ENCODE results near the gene HTR6.

The HTR6 gene

DNA sequence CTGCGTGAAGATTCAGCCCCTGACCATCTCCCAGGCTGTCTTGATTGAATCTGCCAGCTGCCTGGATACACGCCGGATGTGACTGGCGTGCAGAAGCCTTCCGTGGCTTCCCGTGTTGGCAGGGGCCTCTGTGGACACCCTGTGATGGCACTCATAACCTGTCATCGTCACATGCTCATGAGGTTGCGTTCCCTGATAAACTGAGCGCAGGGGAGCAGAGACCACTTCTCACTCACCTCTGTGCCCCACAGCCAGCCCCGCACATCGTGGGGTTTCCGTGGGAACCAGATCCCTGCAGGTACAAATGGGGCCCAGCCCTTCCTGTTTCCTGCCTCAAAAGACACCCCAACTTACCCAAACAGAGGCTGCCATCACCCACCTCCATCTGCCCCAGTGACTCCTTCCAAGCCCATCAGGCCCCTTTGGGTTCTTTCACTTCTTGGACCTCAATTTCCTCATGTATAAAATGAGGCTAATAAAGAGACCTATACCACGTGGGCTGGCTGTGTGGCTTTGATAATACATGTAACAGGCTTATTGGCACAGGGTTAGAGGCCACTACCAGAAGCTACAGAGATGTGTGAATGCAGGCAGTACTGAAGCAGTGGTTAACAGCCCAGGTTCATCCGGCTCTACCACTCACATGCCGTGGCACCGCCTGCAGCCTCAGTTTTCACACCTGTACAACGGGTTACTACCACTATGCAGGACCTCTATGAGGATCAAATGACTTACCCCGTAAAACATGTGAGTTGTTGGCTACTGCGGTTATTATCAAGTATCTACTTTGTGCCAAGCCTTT, 23.6 kb downstream of the HTR6 start:
- DNase-seq (ENCODE audit: low read depth) = no peak

GRCh38 chr1:19689085-19689757, 24.5 kb downstream of the HTR6 start:
- DNase-seq (ENCODE audit: low read depth) = no peak

GRCh38 chr1:19689856-19690255, 25.2 kb downstream of the HTR6 start:
- no peak for DNase-seq (ENCODE audit: low read depth)

DNA sequence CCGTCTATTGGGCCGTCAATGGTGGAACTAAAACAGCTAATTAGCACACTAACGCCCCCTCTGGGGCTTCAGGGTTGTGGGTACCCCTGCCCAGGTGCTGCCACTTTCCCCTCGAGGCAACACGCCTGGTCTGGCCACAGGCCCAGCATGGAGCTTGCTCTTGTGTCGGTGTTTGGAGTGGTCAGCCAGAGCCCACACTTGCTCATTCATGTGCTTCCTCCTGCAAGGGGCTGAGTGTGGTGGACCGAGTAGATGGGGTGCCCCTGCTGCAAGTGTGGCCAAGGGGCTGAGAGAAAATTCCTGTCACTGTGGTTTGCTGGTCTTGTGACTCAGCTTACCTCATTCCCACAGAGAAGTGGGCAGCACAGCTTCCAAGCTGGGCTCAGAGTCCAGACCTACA, 25.7 kb downstream of the HTR6 start:
- DNase-seq (ENCODE audit: low read depth) = no peak

DNA sequence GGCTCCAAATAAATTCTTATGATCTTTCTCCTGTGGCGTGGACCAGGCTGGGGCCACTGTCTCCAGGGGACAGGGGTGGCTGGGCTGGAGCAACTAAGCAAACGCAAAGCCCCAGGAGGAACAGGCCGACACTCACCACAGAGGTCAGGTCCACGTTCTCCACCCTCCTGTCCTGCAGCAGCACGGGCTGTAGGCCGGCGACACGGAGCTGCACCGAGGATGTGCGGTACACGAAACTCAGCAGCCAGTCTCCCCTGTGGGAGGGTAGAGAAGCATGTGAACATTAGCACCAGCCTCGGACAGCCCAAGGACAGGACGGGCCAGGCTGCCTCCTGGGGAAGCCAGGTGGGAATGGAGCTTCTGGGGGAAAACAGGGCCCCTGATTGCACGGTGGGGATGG, 29.6 kb downstream of the HTR6 start:
- no peak for DNase-seq (ENCODE audit: low read depth)

DNA sequence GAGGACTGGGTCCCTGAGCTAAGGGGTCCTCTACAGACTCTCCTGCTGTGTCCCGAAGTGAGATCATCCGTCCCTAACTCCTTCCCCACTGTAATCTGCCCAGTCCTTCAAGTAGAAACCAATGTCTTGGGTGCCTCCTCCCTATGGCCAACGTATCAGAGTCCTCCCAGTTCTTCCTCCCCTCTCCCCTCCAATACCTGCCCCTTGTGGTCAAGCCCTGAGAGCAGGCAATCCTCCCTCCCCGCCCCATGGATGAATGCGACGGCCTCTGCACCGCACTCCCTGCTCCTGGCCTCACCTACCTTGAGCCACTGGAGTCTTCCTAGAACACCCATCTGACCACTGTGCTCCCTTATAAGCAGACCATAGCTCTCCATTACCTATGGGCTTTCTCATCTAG, 31.1 kb downstream of the HTR6 start:
- DNase-seq (ENCODE audit: low read depth) = no peak

- DNase-seq (ENCODE audit: low read depth) = no peak
These were observed 32.1 kb downstream of the HTR6 start for GRCh38 chr1:19696820-19697219.

DNA sequence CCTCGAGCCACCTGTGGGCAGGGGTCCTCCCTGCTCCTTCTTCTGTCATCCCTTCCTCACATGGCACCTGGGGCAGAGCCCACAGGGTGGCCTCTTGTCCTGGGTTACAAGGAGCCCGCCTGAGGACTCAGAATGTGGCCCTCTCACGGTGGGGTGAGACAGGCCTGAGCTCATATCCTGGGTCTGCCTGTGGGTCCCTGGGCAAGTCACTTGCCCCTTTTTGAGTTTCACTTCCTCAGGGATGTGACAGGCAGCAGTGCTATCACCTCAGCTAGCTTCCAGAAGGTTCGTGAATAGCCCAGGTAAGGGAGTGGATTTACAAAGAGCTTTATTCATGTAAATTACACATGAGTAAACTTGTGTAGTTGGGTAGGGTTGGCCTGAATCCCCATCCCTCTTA, 33.5 kb downstream of the HTR6 start:
- DNase-seq (ENCODE audit: low read depth) = no peak

DNA sequence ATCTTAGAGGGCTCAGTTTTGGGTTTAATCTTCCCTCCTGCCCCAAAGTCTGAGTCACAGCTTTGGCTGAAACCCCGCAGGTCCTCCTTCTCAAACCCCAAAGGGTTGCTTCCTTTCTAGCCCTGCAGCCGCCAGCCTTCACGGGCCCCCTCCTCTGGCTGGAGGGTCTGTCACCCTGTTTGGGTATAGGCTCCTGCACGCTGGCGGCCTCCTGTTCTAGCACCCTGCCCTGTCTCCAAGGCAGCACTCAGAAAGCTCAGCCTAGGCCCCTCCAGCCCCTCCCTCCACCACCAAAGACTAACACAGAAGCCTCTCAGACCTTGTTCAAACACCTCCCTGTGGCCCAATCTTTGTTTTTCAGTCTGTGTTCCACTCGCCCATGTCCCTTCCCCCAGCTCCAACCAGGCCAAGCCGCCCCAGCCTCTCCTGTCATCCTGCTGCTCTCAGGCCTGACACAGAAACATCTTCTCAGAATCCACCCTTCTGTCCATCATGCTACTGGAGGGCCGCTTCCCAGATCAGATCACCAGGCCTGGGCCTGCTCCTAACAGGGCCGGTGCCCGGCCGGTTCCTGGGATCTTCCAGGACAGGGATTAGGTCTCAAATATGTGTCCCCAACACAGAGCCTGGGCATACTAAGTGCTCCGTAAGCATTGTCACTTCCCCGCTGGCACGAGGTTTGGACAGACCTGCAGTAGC, 35.6 kb downstream of the HTR6 start:
- no peak for DNase-seq (ENCODE audit: low read depth)

DNA sequence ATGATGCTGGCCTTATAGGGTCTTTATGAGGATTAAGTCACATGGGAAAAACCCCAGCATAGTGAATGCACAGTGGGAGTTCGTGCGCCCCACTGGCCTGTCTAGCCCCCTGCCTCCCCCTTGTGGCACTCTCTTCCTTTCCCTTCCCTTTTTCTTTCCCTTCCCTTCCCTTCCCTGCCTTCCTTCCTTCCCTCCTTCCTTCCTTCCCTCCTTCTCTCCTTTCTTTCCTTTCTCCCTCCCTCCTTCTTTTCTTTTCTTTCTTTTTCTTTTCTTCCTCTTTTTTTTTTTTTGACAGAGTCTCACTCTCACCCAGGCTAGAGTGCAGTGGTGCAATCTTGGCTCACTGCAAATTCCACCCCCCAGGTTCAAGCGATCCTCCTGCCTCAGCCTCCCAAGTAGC, 38.6 kb downstream of the HTR6 start:
- DNase-seq (ENCODE audit: low read depth) = no peak

- peak; percentile 48 for DNase-seq (ENCODE audit: low read depth)
These were observed 39.8 kb downstream of the HTR6 start for GRCh38 chr1:19704247-19705113.

DNA sequence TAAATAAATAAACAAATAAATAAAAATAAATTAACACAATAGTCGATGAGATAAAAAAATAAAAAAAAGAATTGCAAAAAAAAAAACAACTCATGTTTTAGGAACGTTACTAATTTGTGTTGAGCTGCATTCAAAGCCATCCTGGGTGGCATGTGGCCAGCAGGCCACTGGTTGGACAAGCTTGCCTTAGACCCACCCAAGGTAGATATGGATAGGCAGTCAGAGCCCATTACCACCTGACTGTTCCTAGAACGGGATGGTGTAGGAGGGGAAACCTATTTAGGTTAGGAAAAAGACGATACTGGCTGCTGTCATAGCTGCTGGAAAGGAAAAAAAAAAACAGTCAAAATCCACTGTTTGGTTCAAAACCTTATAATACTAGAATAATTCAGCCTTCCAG, 40.8 kb downstream of the HTR6 start:
- no peak for DNase-seq (ENCODE audit: low read depth)

DNA sequence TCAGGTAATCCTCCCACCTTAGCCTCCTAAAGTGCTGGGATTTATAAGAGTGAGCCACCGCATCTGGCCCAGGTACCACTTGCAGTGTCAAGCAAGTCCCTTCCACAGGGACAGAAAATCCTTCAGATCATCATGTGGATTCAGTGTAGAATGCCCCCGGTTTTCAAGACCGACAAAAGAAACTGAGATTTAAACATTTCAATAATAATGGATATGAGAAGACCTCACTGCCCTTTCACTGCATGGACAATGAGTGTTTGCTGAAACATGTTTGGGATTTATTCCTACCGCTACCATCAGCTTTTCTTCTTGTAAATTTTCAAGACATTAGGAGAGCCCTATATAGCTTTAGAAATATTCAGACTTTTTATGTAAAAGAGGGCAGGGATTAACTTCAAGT, 41.5 kb downstream of the HTR6 start:
- DNase-seq (ENCODE audit: low read depth) = no peak

DNA sequence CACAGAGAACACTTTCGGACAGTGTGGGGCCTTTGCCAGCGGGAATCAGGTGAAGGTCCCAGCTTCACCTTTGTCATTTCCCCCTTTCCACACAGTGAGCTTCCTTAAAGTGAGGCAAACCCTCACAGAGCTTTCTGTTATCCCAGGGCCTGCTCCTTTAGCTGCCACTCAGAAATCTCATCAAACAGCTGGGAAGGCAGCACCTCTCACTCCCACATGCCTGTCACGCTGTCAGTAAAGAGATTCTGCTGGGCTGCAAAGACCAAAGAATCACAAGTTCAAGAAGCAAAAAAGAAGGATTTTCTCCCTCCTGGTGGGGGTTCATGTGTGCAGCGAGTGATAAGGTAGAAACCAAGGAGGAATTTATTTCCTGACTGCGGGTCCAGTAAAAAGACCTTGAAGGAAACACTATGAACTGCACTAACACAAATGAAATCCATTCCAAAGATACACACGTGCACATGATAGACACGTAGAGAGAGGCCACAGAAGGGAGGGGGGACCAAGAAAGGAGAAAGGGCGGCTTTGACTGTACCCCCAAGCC, 44.0 kb downstream of the HTR6 start:
- no peak for DNase-seq (ENCODE audit: low read depth)

- DNase-seq (ENCODE audit: low read depth) = no peak
These were observed 44.7 kb downstream of the HTR6 start for GRCh38 chr1:19709260-19709793.

- no peak for DNase-seq (ENCODE audit: low read depth)
These were observed 46.3 kb downstream of the HTR6 start for GRCh38 chr1:19710825-19711611.

DNA sequence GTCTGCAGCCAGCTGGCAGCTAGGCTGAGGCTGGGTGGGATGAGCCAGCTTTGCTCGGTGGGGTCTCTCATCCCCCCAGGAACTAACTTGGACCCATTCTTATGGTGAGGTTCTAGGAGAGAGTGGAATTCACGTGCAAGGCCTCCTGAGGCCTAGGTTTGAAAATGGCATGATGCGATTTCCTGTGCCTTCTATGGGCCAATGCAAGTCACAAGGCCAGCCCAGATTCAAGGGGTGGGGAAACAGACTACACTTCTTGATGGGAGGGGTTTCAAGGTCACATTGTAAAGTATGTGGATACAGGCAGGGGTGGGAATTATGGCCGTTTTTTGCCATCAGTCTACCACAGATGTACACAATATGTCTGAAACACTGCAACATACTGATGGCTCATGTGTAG, 48.3 kb downstream of the HTR6 start:
- no peak for DNase-seq (ENCODE audit: low read depth)

DNA sequence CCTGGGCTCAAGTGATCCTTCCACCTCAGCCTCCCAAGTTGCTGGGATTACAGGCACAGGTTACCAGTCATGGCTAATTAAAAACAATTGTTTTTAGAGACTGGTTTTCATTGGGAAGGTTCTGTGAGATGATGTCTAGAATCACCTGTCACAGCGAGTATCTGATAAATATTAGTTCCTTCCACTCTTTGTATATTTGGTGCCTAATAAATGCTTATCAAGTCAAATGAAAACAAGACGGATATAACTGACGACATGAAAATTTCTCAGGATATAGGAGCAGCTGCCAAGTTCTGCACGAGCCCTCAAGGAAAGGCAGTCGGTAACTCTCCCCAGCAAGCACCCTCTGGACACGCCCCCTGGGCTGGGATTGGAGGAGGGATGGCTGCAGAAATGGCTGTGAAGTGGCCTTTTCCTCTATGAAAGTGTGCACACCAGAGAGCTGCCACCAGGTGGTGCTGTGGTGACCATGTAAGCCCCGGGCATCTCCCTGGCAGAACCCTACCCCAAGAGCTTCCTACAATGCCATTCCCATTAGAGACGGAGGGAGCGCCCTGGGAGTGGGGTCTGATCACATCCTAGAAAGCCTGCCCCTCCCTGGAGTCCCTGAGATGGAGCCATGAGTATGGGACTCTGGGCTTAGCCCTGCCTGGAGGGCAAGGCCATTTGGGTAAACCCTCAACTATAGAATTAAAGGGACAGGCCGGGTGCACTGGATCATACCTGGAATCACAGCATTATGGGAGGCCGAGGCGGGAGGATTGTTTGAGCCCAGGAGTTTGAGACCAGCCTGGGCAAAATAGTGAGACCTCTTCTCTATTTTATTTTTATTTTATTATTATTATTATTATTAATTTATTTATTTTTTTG, 50.9 kb downstream of the HTR6 start:
- DNase-seq (ENCODE audit: low read depth) = peak; percentile 93

DNA sequence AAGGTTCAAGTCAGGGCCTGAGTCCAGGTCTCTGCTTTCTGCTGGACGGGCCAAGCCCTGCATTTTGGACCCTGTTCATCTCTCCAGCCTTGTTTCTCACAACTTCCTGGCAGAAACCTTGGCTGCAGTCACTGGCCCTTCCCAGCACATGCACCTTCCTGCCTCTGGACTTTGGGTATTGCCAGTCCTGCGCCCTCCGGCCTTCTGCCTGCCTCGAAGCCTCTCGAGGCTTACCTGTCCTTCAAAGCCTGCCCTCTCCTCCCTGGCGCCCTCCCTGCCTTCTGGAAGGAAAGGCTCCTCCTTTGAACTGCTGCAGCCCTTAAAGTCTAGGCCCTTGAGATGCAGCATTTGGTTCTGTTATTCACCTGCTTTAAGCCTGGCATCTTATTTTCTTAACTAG, 52.8 kb downstream of the HTR6 start:
- no peak for DNase-seq (ENCODE audit: low read depth)

DNA sequence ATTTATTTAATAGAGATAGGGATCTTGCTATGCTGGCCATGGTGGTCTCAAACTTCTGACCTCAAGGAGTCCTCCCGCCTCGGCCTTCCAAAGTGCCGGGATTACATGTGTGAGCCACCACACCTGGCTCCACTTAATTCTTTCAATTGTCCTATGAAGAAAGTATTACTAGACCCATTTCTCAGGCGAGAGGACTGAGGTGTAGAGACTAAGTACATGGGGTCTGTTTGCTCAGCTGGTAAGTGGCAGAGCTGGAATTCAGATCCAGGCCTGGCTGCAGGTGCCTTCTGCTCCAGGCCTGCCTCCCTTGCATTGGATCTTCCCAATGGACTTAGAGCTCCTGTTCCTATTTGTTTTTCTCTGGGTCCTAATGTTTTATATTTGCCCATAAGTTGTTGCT, 55.5 kb downstream of the HTR6 start:
- DNase-seq (ENCODE audit: low read depth) = no peak
